MM.1S (cell line): Measurements from ENCODE around the gene KRT79.

Experiments used
- DNase-seq: peaks from one replicate; pipeline ENCODE4 v3.0.0-alpha.2; 2015
- H2AFZ ChIP-seq: fragments of 300-600 bp; sonication (generic); 2 replicates; pipeline ENCODE4 v1.6.0; 2016; ENCODE audit warnings: antibody characterized with exemption, low read length
- H3F3A ChIP-seq: fragments of 300-600 bp; sonication (generic); 2 replicates; pipeline ENCODE4 v1.6.1; 2016; ENCODE audit warnings: mild to moderate bottlenecking, antibody characterized with exemption, low read length, moderate library complexity, mixed read lengths; ENCODE audit not compliant: insufficient read depth
- H3K27ac ChIP-seq: fragments of 300-600 bp; sonication (generic); 2 replicates; pipeline ENCODE4 v1.5.1; 2016; ENCODE audit warnings: mild to moderate bottlenecking, low read length
- H3K27me3 ChIP-seq: fragments of 300-600 bp; sonication (generic); replicated peaks from 2 replicates; pipeline ENCODE4 v1.6.0; 2016; ENCODE audit warnings: low read length; ENCODE audit not compliant: insufficient read depth
- H3K36me3 ChIP-seq: fragments of 300-600 bp; sonication (generic); replicated peaks from 2 replicates; pipeline ENCODE4 v1.6.1; 2016; ENCODE audit warnings: mild to moderate bottlenecking, low read length, mixed read lengths; ENCODE audit not compliant: insufficient read depth
- H3K4me1 ChIP-seq: fragments of 300-600 bp; sonication (generic); 2 replicates; pipeline ENCODE4 v1.6.1; 2016; ENCODE audit warnings: low read length, mixed read lengths
- H3K4me2 ChIP-seq: fragments of 300-600 bp; sonication (generic); 2 replicates; pipeline ENCODE4 v1.6.0; 2016; ENCODE audit warnings: low read depth, low read length
- H3K4me3 ChIP-seq: fragments of 300-600 bp; sonication (generic); 2 replicates; pipeline ENCODE4 v1.5.1; 2016; ENCODE audit warnings: low read length, mixed read lengths
- H3K79me2 ChIP-seq: fragments of 300-600 bp; sonication (generic); 2 replicates; pipeline ENCODE4 v1.6.1; 2016; ENCODE audit warnings: mixed run types, low read length, mixed read lengths
- H3K9ac ChIP-seq: fragments of 300-600 bp; sonication (generic); 2 replicates; pipeline ENCODE4 v1.6.1; 2016; ENCODE audit warnings: low read length, mixed read lengths
- H3K9me2 ChIP-seq: fragments of 300-600 bp; sonication (generic); replicated peaks from 2 replicates; pipeline ENCODE4 v1.6.1; 2016; ENCODE audit warnings: mild to moderate bottlenecking, low read length, mixed read lengths; ENCODE audit not compliant: insufficient read depth
- H3K9me3 ChIP-seq: fragments of 300-600 bp; sonication (generic); replicated peaks from 2 replicates; pipeline ENCODE4 v1.6.1; 2016; ENCODE audit warnings: mild to moderate bottlenecking, low read length, mixed read lengths; ENCODE audit not compliant: insufficient read depth
- H4K20me1 ChIP-seq: fragments of 300-600 bp; sonication (generic); 2 replicates; pipeline ENCODE4 v1.6.1; 2016; ENCODE audit warnings: mild to moderate bottlenecking, low read length, moderate library complexity, mixed read lengths; ENCODE audit not compliant: insufficient read depth
- EZH2 ChIP-seq: fragments of 300-600 bp; sonication (generic); optimal IDR thresholded peaks from 2 replicates; pipeline ENCODE3; 2017; ENCODE audit warnings: low read depth, mild to moderate bottlenecking, antibody characterized with exemption, low read length, mixed read lengths
- EZH2phosphoT487 ChIP-seq: fragments of 300-600 bp; sonication (generic); IDR thresholded peaks from 2 replicates; pipeline ENCODE4 v1.6.1; 2018; ENCODE audit warnings: antibody characterized with exemption, low read length
- TF ChIP-seq, protein P1 (sequence below): fragments of 300-600 bp; sonication (generic); IDR thresholded peaks from 2 replicates; pipeline ENCODE4 v1.5.1; 2016; ENCODE audit warnings: antibody characterized with exemption, low read length, mixed read lengths

KRT79 gene

DNA sequence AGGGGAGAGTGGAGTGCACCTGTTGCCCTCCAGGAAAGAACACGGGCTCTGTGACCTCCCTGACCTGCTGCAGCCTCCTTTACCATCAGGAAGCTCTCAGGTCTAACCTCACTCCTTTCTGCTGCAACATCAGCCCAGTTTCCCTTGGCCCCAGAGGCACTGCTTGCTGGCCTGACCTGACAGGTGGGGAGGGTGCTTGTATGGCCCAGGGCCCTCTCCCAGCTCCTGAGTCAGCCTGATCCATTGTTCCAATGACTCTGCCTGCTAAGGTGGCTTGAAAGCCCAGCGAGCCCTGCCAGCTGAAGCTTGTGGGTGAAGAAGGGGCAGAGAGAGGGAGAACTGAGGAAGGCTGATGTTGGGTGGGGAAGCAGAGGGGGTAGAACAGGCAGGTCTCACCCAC, 27.9 kb upstream of the KRT79 start:
- Histone ChIP-seq H3K4me1 (no peaks in the 10 kb centered on the region), H3K4me3 (no peak overlapping the region), H3K36me3 (no peaks in the 10 kb centered on the region), H3K4me2 (no peak overlapping the region), H3K9me3 (no peaks in the 10 kb centered on the region), H3K27me3 (peaks cover 39% of the 10 kb centered on the region), H3K79me2 (no peaks in the 10 kb centered on the region), H3F3A (no peaks in the 10 kb centered on the region), H3K27ac (no peak overlapping the region), H3K9ac (no peak overlapping the region), H4K20me1 (no peaks in the 10 kb centered on the region), H3K9me2 (no peaks in the 10 kb centered on the region), H2AFZ (no peak overlapping the region)
- no peak for DNase-seq
- TF ChIP-seq EZH2phosphoT487 (no peak), EZH2 (no peak)
- TF ChIP-seq, protein P1, sequence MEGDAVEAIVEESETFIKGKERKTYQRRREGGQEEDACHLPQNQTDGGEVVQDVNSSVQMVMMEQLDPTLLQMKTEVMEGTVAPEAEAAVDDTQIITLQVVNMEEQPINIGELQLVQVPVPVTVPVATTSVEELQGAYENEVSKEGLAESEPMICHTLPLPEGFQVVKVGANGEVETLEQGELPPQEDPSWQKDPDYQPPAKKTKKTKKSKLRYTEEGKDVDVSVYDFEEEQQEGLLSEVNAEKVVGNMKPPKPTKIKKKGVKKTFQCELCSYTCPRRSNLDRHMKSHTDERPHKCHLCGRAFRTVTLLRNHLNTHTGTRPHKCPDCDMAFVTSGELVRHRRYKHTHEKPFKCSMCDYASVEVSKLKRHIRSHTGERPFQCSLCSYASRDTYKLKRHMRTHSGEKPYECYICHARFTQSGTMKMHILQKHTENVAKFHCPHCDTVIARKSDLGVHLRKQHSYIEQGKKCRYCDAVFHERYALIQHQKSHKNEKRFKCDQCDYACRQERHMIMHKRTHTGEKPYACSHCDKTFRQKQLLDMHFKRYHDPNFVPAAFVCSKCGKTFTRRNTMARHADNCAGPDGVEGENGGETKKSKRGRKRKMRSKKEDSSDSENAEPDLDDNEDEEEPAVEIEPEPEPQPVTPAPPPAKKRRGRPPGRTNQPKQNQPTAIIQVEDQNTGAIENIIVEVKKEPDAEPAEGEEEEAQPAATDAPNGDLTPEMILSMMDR: no peak

DNA sequence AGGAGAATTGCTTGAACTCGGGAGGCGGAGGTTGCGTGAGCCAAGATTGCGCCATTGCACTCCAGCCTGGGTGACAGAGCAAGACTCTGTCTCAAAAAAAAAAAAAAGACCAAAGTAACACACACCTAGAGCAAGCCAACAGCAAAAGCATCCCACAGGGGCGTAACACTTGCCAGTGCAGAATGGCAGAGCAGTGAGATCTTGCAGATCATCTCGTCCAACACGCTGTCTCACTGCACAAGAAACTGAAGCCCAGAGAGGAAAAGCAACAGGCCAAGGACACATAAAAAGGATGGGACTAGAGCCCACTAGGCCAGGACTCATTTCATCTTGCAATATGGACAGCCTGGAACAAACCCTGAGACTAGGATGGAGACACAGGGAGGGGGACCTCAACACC, 27.4 kb upstream of the KRT79 start:
- no peaks in the 10 kb centered on the region for H3K9me2 ChIP-seq

GRCh38 chr12:52860102-52860823, 26.2 kb upstream of the KRT79 start:
- Histone ChIP-seq H3K9me3 (no peaks in the 10 kb centered on the region), H3K4me1 (no peaks in the 10 kb centered on the region), H3K9me2 (no peaks in the 10 kb centered on the region), H3K4me3 (no peak overlapping the region), H3K27ac (no peak overlapping the region), H4K20me1 (no peaks in the 10 kb centered on the region), H3F3A (no peaks in the 10 kb centered on the region), H3K9ac (no peak overlapping the region), H3K79me2 (no peaks in the 10 kb centered on the region), H3K4me2 (no peak overlapping the region), H3K27me3 (peaks cover 44% of the 10 kb centered on the region), H2AFZ (no peak overlapping the region), H3K36me3 (no peaks in the 10 kb centered on the region)
- TF ChIP-seq EZH2phosphoT487 (no peak), EZH2 (no peak)
- TF ChIP-seq, protein P1: no peak
- DNase-seq: no peak

More for the DNA sequence above, 27.4 kb upstream of the KRT79 start:
- no peak overlapping the region for H2AFZ ChIP-seq
- no peak overlapping the region for H3K4me3 ChIP-seq
- no peaks in the 10 kb centered on the region for H3K9me3 ChIP-seq
- no peaks in the 10 kb centered on the region for H4K20me1 ChIP-seq
- H3K27me3 ChIP-seq: peaks cover 44% of the 10 kb centered on the region
- no peak overlapping the region for H3K27ac ChIP-seq
- no peaks in the 10 kb centered on the region for H3K4me1 ChIP-seq
- H3K79me2 ChIP-seq: no peaks in the 10 kb centered on the region
- H3K4me2 ChIP-seq: no peak overlapping the region
- no peaks in the 10 kb centered on the region for H3K36me3 ChIP-seq
- TF ChIP-seq EZH2phosphoT487 (no peak), EZH2 (no peak)
- TF ChIP-seq, protein P1: no peak
- DNase-seq: no peak
- H3F3A ChIP-seq: no peaks in the 10 kb centered on the region
- no peak overlapping the region for H3K9ac ChIP-seq
